Raji (cell line): ENCODE measurements around the gene MAP3K13.

Source experiments
- POLR2A ChIP-seq: IDR thresholded peaks from 2 replicates; pipeline ENCODE4 v1.6.1; 2011; ENCODE audit warnings: low read depth, low read length, control low read depth; ENCODE audit not compliant: insufficient read depth

MAP3K13 gene

GRCh38 chr3:185362850-185363661 lies at the start of gene MAP3K13:
Gene MAP3K13, plus strand, starts transcription at chr3:185363136. Its CDS starts 65,446 bp downstream, at chr3:185428582.
- TF ChIP-seq POLR2A = no peak

GRCh38 chr3:185313693-185314246 lies 49.2 kb upstream of the MAP3K13 start:
- no peak for TF ChIP-seq POLR2A

GRCh38 chr3:185316740-185317412 lies 46.1 kb upstream of the MAP3K13 start:
- no peak for TF ChIP-seq POLR2A

- no peak for TF ChIP-seq POLR2A
These were observed 45.3 kb upstream of the MAP3K13 start for GRCh38 chr3:185317674-185318073.

- TF ChIP-seq POLR2A = no peak
These were observed 44.8 kb upstream of the MAP3K13 start for GRCh38 chr3:185318141-185318540.

GRCh38 chr3:185319801-185320200 lies 43.1 kb upstream of the MAP3K13 start:
- no peak for TF ChIP-seq POLR2A

- TF ChIP-seq POLR2A = no peak
These were observed 42.0 kb upstream of the MAP3K13 start for GRCh38 chr3:185320949-185321348.

GRCh38 chr3:185322101-185322719 lies 40.7 kb upstream of the MAP3K13 start:
- no peak for TF ChIP-seq POLR2A

- TF ChIP-seq POLR2A = no peak
These were observed 36.8 kb upstream of the MAP3K13 start for GRCh38 chr3:185325946-185326791.

- no peak for TF ChIP-seq POLR2A
These were observed 35.9 kb upstream of the MAP3K13 start for GRCh38 chr3:185327062-185327461.

- TF ChIP-seq POLR2A = no peak
These were observed 34.5 kb upstream of the MAP3K13 start for GRCh38 chr3:185328324-185329004.

- TF ChIP-seq POLR2A = no peak
These were observed 32.7 kb upstream of the MAP3K13 start for GRCh38 chr3:185330238-185330637.

GRCh38 chr3:185330644-185331043 lies 32.3 kb upstream of the MAP3K13 start:
- TF ChIP-seq POLR2A = no peak
